GM18861 (cell line): ENCODE measurements around the gene KCNK1.
"Not testable (repeated sequence)": the region's sequence is repeated elsewhere in the genome, so short reads cannot be mapped to it uniquely, and the experiment has no call there.

Experiments
- ATAC-seq: cut with Tn5 transposase; IDR thresholded peaks from one replicate; pipeline ENCODE4 v1.9.1; 2021; ENCODE audit not compliant: unreplicated experiment

KCNK1 gene

DNA sequence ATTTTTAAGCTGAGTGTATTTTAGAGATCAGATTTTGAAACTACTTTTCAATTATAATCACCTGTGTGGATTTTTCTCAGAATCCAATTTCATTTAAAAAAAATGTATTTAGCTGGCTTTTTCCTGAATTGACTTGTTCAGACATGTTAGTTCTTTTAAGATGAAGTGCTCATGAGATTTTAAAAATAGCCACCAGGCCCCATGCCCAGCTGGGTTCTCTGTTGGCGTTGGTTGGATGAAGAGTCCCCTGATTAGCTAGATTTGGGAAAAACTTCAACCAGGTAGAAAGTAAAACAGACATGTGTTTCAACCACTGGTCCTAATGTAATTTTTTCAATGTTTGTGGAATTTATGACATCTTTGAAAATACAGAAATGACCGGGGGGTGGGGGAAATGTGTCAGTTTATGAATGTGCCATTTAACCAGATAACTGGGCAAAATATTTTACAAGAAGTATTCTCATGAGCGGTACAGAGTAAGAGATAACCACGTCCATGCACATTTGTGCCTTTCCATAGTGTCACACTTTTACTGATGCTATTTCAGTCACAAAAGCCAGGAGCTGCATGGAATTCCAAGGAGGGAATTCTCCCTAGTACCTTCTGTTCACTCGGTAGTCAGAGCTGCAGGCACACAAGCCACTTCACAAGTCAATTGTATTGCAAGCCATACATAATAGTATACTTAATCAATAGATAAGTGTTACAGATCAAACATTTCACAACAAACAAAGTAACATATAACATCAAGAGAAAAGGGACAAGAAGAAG, 51.1 kb downstream of the KCNK1 start:
- no peak for ATAC-seq

DNA sequence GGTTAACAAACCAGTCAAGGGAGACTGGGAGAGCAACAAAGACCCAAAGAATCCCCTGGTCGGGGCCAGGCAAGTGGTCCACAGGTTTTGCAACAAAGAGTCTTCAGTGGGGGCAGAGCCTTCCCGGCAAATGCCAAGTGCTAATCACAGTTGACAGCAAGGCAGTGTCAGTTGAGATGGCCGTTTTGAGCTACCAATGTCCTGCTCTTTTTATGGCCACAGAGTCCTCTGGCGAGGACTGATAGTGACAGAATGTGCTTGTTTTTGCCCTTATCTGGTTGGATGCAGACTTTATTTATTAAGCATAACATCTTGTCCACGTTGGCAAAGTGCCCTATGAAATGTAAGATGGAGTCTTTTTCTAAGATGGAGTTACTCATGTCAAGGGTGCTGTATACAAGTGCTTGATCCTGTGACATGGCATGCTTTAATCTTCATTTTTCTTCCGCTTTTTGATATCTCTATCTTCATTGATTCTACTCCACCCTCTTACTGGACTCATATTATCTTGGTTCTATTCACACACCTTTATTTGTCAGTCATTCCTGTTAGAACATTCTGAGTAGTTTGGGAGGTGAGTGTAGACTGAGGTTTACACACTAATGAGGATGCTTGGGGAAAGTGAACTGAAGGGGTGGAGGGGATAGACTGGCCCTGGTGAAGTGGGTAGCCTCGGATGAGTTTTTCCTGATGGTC, 51.8 kb downstream of the KCNK1 start:
- no peak for ATAC-seq

DNA sequence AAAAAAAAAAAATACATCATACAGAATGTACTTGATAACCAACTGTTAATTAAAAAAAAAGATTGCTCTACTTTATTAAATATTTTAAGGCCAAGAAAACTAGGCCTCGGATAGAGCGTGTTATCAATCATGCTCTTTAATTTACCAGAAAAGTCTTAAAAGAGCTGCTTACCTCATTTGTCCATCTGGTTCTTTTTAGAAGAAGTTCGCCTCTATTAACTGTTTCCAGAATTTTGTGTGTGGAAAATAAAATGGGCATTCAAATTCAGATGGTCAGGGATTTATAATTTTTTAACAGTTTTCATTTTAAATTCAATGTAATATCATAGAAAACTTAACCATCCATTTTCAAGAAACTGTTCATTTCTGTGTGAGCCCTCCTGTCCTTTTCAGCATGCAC, 53.8 kb downstream of the KCNK1 start:
- no peak for ATAC-seq

DNA sequence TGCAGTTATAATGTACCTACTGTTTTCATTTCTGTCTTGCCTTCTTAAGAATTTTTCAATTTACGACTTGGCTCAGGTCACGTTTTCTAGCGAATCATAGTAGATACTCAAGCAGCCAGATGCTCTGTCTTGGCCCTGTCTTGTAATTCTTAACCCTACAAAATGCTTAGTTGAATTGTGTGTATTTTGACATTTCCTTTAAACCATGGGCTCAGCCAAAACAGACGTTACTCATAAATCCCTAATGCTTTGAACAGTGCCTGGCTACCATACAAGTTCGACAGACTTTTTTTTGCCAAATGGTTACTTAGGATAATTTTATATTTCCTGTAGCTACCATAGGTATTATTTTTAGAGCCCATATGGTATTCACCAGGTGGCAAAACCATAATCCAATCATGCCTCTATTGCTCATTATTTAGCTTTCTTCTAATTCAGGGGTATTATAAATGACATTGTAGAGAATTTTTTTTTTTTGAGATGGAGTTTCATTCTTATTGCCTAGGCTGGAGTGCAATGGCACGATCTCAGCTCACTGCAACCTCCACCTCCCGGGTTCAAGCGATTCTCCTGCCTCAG, 54.3 kb downstream of the KCNK1 start:
- ATAC-seq: no peak

DNA sequence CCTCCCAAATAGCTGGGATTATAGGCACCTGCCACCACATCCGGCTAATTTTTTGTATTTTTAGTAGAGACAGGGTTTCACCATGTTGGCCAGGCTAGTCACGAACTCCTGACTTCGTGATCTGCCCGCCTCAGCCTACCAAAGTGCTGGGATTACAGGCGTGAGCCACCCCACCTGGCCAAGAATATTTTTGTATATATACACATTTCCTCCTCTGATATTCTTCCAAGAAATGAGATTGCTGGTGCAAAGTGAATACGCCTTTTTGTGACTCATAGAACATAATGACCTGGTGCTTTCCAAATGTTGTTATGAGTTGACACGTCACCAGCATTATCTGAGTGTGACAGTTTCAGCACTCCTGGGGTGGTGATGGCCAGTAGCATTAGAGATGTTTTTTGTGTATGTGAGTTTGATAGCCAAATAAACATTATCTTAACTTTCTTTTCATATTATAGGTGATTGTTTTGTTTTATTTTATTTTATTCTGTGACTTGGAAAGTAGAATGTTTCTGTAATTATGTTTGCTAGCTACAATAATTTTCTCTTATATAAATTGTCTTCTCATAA, 54.9 kb downstream of the KCNK1 start:
- peak; percentile 40 for ATAC-seq

DNA sequence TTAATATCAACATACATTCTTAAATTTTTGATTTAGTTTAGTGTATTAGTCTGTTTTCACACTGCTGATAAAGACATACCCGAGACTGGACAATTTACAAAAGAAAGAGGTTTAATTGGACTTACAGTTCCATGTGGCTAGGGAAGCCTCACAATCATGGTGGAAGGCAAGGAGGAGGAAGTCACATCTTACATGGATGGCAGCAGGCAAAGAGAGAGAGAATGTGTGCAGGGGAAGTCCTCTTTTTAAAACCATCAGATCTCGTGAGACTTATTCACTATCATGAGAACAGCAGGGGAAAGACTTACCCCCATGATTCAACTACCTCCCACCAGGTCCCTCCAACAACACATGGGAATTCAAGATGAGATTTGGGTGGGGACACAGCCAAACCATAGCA, 56.5 kb downstream of the KCNK1 start:
- ATAC-seq: not testable (repeated sequence)

DNA sequence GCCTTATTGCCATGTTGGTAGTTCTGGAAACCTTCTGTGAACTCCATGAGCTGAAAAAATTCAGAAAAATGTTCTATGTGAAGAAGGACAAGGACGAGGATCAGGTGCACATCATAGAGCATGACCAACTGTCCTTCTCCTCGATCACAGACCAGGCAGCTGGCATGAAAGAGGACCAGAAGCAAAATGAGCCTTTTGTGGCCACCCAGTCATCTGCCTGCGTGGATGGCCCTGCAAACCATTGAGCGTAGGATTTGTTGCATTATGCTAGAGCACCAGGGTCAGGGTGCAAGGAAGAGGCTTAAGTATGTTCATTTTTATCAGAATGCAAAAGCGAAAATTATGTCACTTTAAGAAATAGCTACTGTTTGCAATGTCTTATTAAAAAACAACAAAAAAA, 57.4 kb downstream of the KCNK1 start:
- ATAC-seq: no peak

DNA sequence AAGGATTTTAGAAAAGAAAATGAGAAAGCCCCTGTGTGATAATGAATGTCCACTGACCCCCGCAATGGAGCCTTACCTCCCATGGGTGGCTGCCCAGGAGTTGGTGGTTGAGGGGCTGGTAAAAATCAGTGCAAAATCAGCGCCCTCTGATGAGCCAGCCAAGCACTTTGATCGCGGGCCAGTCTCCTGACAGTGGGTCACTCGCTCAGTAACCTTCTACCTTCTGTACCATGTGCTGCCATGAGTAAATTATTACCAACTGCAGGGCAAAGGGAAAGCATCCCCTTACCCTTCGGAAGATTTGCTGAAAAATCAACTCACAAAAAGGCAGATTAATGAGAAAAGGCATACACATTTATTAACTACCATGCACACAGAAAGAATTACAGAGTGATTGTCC, 58.8 kb downstream of the KCNK1 start:
- ATAC-seq: no peak

DNA sequence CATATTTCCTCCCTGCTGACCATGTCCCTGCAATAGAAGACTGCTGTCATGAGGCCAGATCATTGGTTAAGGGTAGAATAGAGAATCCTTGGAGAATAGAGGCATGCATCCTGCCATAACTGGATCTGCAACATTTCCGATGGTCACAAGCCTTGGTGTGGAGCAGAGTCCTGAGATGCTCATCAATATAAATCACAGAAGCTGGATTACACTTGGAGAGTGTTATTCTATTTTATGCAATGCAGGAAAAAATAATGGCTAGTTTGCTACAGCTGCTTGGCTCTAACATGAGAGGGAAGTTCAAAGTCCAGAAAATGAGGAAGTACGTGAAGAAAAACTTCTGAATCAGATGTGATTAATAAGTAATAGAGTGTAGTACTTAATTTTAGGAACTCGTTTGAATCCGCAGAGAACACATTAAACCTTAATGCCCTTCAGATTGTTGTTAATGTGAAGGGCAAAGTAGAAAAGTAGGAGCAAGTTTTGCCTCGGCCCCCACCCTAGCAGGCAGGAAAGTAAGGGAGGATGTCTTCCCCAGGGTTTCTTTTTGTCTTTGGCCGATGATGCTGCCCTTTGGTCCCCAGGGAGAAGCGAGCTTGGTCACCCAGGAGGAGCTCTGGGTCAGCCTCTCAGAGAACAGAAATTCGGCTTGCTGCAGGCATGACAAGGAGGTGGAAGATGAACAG, 59.5 kb downstream of the KCNK1 start:
- ATAC-seq: peak; percentile 44

DNA sequence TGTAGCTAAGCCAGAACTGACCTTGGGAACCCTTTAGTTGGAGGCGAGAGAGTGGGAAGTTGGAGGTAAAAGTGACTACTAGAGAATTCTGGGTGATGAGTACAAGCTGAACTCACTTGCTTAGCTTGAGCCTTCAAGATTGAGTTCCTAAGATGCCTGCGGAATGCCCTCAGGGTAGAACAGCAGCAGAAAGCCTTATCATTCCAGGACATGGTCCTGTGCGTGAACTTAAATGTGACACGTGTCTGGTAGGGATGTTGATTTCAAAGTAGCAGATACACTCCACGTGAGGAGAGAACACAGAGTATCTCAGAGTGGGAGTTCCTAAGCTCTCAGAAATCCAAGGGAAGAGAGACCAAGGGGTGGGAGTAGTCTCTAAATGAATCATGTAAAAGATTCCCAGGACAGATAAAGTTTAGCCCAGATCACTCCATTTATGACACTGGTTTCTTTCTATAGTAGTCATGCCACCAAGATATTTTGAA, 60.1 kb downstream of the KCNK1 start:
- no peak for ATAC-seq

DNA sequence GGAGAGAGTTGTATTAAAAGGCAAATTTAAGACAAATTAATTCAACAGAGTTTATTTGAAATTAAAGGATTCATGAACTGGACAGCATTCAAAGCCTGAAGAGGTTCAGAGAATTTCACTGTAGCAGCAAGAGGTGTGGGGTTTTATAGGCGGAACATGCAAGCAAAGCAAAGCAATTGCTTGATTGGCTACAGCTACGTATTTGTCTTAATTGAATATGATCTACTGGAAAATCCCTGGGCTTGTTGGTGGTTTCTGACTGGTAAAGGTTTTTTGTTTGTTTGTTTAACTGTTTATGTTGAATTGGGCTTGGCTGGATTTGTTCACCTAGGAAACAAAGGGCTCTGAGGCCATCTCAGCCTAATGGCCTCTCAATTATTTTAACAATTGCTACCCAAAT, 61.5 kb downstream of the KCNK1 start:
- ATAC-seq: no peak

DNA sequence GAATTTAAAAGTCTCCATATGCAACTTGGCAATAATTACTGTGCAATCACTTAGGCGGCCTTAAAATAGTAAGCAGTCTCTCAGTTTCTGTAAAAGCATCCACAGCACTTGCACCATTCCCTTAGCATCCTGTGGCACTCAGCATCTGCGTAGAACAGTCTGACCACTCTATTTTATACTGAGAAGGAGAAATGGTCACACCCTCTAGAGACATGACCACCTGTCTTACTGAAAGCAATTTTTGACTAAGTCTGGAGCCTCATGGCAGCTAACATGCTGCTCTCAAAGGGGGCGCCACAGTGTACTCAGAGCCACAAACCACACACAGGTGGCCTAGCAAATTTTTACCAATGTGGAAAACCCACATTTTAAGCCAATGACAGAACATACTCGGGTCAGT, 62.0 kb downstream of the KCNK1 start:
- peak; percentile 73 for ATAC-seq

DNA sequence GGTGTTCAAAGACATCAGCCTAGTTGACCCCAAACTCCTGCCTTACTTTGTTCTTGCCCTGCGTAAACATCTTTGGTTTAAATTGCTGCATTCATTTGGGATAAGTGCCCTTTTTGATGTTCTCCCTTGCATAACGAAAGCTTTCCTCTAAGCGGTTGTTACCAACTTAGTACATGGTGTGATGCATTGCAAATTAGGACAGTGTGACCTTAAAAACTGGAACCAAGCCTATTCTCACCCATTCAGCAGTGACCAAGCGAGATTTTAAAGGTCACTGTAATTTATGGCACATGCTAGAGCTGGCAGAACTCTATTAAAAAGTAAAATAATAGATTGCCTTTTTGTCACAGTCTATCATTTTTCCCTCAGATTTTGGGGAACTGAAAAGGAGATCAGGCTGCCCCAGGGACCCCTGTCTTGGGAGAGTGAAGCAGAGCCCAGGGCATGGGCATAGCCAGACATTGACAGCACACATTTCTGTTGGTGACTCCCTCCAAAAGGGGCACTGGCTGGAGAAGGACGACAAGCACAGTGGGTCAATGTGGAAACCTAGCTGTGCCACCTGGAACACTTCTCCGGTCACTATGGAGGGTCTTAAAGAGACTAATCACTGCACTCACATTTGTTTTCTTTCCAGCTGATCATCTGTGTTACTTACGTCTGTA, 63.9 kb downstream of the KCNK1 start:
- no peak for ATAC-seq

DNA sequence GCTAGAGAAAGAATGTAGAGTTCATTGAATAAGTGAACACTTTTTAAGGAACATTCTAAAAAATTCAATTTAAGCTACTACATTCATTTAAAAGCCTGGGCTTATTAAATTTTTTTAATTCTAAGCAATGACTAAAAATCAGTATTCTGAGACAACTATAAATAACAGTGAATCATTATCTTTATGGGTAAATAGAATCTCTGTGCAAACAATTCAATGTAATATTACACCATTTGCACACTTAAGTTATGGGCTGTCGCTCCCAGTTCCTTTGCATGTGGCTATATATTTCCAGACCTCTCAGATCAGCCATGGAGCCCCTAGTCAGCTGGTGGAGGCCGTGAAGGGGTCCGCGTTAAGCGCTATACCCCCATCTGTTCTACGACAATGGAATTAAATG, 65.1 kb downstream of the KCNK1 start:
- no peak for ATAC-seq

DNA sequence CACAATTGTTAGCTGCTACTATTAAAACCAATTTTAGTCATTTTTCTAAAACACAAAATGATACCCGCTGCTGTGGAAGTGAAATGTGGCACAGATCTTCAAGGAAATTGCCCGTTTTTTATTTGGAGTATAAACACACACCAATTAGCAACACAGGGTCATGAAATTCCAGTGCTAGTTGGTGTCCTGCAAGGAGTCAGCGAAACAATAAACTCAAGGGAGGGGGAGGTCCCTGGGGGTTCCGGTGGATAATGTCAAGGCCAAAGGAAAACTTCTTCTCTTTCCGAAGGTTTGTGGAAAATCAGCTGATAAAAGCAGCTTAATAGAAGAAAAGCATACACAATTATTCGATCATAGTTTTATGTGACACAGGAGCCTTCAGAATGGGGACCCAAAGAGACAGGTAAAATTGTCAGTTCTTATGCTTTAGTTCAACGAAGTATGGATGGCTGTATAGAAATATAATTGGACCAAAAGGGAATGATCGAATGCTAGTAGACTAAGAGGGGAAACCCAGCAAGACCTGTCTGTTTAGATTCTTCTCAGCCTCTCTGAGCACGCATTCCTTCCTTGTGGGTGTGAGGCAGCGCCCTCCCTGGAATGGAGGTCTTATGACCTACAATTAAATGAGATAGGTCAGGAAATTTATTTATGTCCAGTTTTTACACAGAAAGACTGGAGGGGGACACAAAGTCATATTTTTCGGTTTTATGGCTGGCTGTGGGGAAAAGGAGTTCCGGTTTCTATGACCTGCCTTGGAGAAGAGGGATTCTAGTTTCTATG, 65.9 kb downstream of the KCNK1 start:
- ATAC-seq: no peak

DNA sequence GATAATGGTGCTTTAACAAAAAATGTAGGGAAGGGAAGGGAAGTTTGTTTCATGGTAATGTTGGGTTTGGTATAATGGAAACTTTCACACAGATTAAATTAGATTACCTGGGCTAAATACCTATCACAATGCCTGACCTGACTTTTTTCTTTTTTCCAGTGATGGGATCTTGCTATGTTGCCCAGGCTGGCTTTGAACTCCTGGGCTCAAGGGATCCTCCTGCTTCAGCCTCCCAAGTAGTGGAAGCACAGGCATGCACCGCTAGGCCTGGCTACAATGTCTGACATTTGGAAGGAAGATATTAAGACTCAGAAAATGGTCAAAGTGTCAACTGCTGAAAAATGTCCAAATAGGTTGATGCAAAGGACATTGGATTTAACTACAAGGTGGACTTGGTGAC, 67.4 kb downstream of the KCNK1 start:
- ATAC-seq: no peak

DNA sequence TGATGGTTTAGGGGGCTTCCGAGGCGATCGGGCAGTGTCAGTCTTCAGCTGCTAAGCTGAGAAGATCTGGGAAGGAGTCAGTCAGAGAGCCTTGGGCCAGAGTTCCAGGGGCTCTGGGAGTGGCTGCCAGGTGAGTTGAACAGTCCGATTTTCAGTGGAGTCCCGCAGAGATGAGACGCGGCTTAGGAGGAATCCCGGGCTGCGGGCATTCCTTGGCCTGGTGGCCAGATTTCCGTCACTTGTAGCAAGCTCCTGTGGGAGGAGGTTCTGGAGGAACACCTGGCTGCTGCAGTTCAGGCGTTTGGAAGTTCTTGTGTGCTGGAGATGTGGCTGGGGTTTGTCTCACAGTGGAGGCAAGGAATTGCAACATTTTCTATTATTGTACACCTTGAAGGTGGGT, 72.7 kb downstream of the KCNK1 start:
- ATAC-seq: not testable (repeated sequence)

DNA sequence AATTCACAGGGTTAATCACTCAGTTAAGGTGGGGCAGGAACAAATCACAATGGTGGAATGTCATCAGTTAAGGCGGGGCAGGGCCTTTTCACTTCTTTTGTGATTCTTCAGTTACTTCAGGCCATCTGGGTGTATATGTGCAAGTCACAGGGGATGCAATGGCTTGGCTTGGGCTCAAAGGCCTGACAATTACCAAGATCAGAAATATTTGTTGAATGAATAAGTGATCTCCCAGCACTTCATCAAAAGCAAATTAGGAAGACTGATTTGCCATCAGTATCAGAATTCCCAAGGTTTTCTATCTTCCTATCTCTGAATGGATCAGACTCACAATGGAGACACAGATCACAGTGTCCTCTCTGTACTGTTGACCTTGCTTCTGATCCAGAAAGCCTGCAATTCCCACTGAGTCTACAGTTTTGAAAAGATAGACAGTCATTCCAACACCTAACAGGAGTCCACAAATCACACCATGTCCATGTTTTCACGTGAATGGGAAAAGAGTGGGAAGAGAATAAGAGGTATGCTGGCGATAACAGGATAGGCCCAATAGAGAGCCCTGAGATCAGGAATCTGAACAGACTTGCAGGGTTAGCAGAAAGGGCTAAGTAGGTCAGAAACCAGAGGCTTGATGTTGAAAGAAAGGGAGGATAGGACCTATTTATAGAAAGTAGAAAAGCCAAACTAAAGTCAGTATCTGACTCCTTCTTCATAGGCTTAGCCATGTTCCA, 75.3 kb downstream of the KCNK1 start:
- no peak for ATAC-seq

DNA sequence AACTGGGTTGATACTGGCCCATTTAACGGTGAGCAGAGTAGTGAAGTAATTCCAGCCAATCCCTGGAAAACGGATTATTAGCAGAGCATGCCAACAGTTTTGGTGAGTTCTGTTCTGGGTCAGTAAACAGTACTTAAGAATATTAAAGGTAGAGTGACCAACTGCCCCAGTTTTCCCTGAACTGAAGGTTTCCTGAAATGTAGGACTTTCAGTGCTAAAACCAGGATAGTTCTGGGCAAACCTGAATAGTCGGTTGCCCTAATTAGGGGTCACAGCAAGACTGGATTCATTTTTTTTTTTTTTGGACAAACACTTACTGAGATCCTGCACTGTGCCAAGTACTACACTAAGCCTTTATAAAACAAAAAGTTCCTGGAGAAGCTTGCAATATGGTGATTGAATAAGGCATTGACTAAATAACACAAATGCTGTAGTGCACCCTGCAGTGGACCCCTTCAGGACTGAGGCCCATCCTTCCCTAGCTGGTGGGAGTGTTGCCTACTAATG, 75.9 kb downstream of the KCNK1 start:
- ATAC-seq: no peak
